ENCODE results near the gene EIF4G3.

DNA sequence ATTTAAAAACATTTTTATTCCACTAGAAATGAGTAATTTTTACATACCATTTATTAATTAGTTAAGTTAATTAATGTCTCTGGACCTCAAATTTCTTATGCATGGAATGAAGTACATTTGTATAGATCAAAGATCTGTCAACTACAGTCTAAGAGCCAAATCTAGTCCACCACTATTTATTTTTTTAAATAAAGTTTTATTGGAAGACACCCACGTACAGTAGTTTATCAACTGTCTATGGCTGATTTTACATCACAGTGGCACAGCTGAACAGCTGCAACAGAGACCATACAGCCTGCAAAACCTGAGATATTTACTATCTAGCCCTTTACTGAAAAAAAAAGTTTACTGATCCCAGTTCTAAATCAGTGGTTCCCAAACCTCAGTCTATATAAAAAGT, 201.0 kb downstream of the EIF4G3 start:
- no peak for TF ChIP-seq EZH2 (IDR thresholded peaks at IDR 0.05; ENCODE audit: borderline replicate concordance, insufficient read depth, low read depth, low read length, poor library complexity, severe bottlenecking)
- TF ChIP-seq, protein P1, sequence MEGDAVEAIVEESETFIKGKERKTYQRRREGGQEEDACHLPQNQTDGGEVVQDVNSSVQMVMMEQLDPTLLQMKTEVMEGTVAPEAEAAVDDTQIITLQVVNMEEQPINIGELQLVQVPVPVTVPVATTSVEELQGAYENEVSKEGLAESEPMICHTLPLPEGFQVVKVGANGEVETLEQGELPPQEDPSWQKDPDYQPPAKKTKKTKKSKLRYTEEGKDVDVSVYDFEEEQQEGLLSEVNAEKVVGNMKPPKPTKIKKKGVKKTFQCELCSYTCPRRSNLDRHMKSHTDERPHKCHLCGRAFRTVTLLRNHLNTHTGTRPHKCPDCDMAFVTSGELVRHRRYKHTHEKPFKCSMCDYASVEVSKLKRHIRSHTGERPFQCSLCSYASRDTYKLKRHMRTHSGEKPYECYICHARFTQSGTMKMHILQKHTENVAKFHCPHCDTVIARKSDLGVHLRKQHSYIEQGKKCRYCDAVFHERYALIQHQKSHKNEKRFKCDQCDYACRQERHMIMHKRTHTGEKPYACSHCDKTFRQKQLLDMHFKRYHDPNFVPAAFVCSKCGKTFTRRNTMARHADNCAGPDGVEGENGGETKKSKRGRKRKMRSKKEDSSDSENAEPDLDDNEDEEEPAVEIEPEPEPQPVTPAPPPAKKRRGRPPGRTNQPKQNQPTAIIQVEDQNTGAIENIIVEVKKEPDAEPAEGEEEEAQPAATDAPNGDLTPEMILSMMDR (IDR thresholded peaks at IDR 0.05) = no peak
